ENCODE results near the gene NDUFS5.
"Not testable (repeated sequence)": the region's sequence is repeated elsewhere in the genome, so short reads cannot be mapped to it uniquely, and the experiment has no call there.

Gene NDUFS5

DNA sequence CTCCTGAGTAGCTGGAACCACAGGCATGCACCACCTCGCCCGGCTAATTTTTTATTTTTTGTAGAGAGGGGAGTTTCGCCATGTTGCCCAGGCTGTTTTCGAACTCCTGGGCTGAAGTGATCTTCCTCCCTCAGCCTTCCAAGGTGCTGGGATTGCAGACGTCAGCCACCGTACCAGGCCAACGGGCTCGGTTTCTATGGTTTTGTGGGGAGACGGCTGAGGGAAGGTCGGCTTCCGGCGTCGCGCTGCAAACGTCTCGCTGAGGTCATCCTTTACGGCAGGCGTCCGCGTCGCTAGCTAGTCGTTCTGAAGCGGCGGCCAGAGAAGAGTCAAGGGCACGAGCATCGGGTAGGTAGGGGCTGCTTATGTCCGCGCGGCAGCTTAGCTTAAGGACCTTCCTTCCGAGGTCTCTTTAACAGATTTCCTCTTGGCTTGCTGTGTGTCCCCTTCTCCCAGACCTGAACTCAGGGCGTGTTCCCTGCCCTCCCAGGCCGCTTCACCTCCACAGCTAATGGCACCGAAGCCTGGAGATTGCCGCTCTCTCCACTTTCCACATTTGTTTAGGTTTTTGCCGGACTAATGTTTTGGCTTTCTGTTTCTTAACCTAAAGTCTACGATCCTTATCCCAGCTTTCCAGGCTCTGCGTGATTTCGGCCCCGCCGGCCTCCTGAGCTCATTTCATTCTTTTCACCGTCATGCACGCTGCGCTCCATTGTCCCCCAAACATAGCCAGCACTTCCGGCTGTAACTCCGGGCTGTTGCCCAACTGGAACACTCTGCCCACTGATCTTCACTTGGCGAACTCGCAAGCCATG, at the start of gene NDUFS5:
Gene NDUFS5 (plus strand): TSS at position 300 of the 815 bp plus-strand sequence. CDS start 2,375 bp downstream, outside the sequence.
- no peaks in the 10 kb centered on the region for H3K9me3 ChIP-seq (ENCODE audit: insufficient read depth, low read depth, low read length)
- peak within 1 kb of the TSS; percentile 93 for H3K27ac ChIP-seq (ENCODE audit: low read length)
- peak within 1 kb of the TSS; percentile 100 for H3K4me3 ChIP-seq (ENCODE audit: low read length)
- no peaks in the 10 kb centered on the region for H3K27me3 ChIP-seq (ENCODE audit: insufficient read depth, low read length)
- H3K36me3 ChIP-seq (ENCODE audit: insufficient read depth, low read depth, low read length), result peaks cover 30% of the 10 kb centered on the region
- no peaks in the 10 kb centered on the region for H3K4me1 ChIP-seq (ENCODE audit: insufficient read depth, low read length)
- H3K9ac ChIP-seq (ENCODE audit: low read depth, low read length), result peak within 1 kb of the TSS; percentile 99

DNA sequence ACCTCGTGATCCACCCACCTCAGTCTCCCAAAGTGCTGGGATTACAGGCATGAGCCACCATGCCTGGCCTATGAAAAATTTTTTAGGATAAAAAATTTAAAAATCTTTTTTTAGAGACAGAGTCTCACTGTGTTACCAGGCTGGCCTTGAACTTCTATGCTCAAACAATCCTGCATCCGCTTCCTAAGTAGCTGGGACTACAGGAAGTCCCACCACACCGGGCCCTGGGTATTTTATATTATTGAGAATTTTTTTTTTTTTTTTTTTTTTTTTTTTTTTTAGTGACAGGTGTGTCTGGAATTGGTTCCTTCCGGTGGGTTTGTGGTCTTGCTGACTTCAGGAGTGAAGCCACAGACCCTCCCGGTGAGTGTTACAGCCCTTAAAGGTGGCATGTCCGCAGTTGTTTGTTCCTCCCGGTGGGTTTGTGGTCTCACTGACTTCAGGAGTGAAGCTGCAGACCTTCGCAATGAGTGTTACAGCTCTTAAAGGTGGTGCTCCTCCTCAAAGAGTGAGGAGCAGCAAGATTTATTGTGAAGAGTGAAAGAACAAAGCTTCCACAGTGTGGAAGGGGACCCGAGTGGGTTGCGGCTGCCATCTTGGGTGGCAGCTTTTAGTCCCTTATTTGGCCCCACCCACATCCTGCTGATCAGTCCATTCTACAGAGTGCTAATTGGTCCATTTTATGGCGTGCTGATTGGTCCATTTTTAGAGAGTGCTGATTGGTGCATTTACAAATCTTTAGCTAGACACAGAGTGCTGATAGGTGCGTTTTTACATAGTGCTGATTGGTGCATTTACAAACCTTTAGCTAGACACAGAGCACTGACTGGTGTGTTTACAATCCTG, 48.5 kb upstream of the NDUFS5 start:
- H3K4me1 ChIP-seq (ENCODE audit: insufficient read depth, low read length); H3K9ac ChIP-seq (ENCODE audit: low read depth, low read length); H3K4me3 ChIP-seq (ENCODE audit: low read length); H3K36me3 ChIP-seq (ENCODE audit: insufficient read depth, low read depth, low read length); H3K27ac ChIP-seq (ENCODE audit: low read length); H3K27me3 ChIP-seq (ENCODE audit: insufficient read depth, low read length); H3K9me3 ChIP-seq (ENCODE audit: insufficient read depth, low read depth, low read length): not testable (repeated sequence)

DNA sequence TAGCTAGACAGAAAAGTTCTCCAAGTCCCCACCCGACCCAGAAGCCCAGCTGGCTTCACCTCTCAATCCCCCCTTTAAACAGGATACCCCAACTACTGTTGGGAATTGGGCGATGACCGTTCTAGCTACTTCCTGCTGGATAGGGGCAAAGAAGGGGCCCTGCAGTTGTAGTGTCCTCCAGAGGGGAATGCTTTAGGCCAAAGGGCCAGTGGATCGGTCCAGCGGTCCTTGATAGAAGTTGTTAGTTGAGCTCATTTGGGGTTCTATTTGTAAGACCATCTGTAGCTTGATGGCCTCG, 48.0 kb upstream of the NDUFS5 start:
- H3K4me1 ChIP-seq (ENCODE audit: insufficient read depth, low read length); H3K36me3 ChIP-seq (ENCODE audit: insufficient read depth, low read depth, low read length); H3K4me3 ChIP-seq (ENCODE audit: low read length); H3K27me3 ChIP-seq (ENCODE audit: insufficient read depth, low read length); H3K9ac ChIP-seq (ENCODE audit: low read depth, low read length); H3K27ac ChIP-seq (ENCODE audit: low read length); H3K9me3 ChIP-seq (ENCODE audit: insufficient read depth, low read depth, low read length): not testable (repeated sequence)

DNA sequence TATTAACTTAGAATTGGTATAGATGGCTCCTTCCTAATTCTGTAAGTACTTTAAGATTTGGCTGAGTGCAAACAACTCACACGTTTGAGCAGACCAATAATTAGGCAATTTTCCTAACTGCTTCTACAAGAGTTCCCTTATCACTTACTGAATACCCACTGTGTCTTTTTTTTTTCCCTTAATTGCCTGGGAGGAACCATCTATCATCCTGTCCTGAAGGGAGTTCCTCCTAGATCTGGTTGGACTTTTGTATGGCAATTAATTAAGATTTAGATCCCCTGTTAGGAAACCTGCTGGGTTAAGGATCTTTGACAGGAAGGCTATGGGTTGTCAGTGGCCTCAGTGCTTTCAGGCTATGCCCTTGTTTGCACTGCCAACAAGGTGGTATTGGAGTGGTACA, 46.8 kb upstream of the NDUFS5 start:
- H3K4me3 ChIP-seq (ENCODE audit: low read length); H3K27me3 ChIP-seq (ENCODE audit: insufficient read depth, low read length); H3K27ac ChIP-seq (ENCODE audit: low read length); H3K9ac ChIP-seq (ENCODE audit: low read depth, low read length); H3K36me3 ChIP-seq (ENCODE audit: insufficient read depth, low read depth, low read length); H3K4me1 ChIP-seq (ENCODE audit: insufficient read depth, low read length); H3K9me3 ChIP-seq (ENCODE audit: insufficient read depth, low read depth, low read length): not testable (repeated sequence)

DNA sequence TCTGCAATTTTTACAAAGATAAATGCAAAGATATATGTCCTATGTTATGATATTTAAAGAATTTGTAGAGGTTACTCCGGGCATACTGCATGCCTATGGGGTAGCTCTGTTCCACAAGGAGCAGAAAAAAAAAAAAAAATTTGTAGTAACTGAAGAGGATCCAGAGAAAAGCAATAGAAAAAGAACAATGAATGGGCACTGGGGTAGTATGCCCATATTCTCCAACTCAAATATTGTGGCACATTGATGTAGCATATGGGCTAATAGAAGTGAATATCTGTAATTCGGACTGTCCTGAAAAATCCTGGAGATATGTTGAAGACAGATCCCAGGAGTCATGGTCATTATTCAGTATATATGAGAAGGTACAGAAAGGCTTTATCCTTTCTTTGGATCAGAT, 36.2 kb upstream of the NDUFS5 start:
- Histone ChIP-seq H3K9me3 (ENCODE audit: insufficient read depth, low read depth, low read length) (no peaks in the 10 kb centered on the region), H3K27me3 (ENCODE audit: insufficient read depth, low read length) (no peaks in the 10 kb centered on the region), H3K4me3 (ENCODE audit: low read length) (peak overlapping the region; percentile 70; the same call in 1 of the 2 replicates), H3K27ac (ENCODE audit: low read length) (peak overlapping the region; percentile 52), H3K4me1 (ENCODE audit: insufficient read depth, low read length) (peaks cover 34% of the 10 kb centered on the region), H3K9ac (ENCODE audit: low read depth, low read length) (peak overlapping the region; percentile 40; the same call in 1 of the 2 replicates), H3K36me3 (ENCODE audit: insufficient read depth, low read depth, low read length) (peaks cover 30% of the 10 kb centered on the region)

DNA sequence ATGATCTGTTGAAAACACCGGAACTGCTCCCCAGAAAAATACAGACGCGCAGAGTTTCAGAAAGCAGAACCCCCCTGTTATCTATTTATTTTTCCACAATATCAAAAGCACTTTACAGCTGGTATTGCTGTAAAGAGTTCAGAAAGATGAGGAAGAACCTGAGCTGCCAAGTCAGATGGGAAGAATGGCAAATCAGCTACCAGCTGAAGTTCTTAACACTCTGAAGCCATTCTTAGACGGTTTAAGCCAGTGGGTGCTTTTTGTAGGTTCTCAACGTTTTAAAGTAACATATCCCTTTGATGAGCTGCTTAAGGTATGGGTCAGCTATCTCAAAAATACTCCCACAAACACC, 35.8 kb upstream of the NDUFS5 start:
- Histone ChIP-seq H3K9ac (ENCODE audit: low read depth, low read length) (peak overlapping the region; percentile 40; the same call in 1 of the 2 replicates), H3K9me3 (ENCODE audit: insufficient read depth, low read depth, low read length) (no peaks in the 10 kb centered on the region), H3K36me3 (ENCODE audit: insufficient read depth, low read depth, low read length) (peaks cover 33% of the 10 kb centered on the region), H3K4me1 (ENCODE audit: insufficient read depth, low read length) (peaks cover 36% of the 10 kb centered on the region), H3K4me3 (ENCODE audit: low read length) (peak overlapping the region; percentile 70), H3K27ac (ENCODE audit: low read length) (peak overlapping the region; percentile 52), H3K27me3 (ENCODE audit: insufficient read depth, low read length) (no peaks in the 10 kb centered on the region)

DNA sequence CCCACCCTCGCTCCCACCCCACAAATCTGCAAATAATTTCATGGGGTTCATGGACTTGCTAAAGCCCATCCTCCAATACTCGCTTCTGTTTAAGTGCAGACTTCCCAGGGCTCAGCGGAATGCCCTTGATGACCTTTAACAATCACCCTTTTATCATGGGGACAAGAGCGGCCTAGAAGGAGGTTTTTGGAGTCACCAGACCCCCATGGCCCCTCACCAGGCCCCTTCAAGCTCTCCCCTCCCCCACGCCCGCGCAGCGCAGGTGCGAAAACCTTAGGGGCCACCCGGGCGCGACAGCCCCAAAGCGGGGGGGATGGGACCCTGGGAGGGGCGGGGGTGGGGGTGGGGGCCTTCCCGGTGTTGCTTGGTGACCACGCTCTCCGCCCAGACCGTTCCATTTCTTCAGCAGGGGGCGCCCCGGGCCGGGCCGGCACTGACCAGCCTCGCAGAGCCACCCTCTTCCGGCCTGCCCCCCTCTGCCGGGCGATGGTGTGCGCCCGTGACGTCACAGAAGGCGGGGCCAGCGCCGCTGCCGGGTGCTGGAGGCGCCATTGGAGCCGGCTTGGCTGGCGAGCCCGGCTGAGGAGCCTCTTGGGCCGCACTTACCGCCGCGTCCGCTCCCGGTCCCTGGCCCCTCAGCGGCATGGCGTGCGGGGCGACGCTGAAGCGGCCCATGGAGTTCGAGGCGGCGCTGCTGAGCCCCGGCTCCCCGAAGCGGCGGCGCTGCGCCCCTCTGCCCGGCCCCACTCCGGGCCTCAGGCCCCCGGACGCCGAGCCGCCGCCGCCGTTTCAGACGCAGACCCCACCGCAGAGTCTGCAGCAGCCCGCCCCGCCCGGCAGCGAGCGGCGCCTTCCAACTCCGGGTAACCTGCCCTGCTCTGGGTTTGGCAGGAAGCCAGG, 35.2 kb upstream of the NDUFS5 start, which contains the start of gene AKIRIN1:
Gene AKIRIN1 (plus strand): TSS at position 539 of the 900 bp plus-strand sequence. CDS start 105 bp downstream, at position 644.
- Histone ChIP-seq H3K27me3 (ENCODE audit: insufficient read depth, low read length) (no peaks in the 10 kb centered on the region), H3K9ac (ENCODE audit: low read depth, low read length) (peak within 1 kb of the TSS; percentile 97), H3K4me1 (ENCODE audit: insufficient read depth, low read length) (peaks cover 29% of the 10 kb centered on the region), H3K27ac (ENCODE audit: low read length) (peak within 1 kb of the TSS; percentile 71), H3K36me3 (ENCODE audit: insufficient read depth, low read depth, low read length) (peaks cover 40% of the 10 kb centered on the region), H3K4me3 (ENCODE audit: low read length) (peak within 1 kb of the TSS; percentile 100), H3K9me3 (ENCODE audit: insufficient read depth, low read depth, low read length) (no peaks in the 10 kb centered on the region)

DNA sequence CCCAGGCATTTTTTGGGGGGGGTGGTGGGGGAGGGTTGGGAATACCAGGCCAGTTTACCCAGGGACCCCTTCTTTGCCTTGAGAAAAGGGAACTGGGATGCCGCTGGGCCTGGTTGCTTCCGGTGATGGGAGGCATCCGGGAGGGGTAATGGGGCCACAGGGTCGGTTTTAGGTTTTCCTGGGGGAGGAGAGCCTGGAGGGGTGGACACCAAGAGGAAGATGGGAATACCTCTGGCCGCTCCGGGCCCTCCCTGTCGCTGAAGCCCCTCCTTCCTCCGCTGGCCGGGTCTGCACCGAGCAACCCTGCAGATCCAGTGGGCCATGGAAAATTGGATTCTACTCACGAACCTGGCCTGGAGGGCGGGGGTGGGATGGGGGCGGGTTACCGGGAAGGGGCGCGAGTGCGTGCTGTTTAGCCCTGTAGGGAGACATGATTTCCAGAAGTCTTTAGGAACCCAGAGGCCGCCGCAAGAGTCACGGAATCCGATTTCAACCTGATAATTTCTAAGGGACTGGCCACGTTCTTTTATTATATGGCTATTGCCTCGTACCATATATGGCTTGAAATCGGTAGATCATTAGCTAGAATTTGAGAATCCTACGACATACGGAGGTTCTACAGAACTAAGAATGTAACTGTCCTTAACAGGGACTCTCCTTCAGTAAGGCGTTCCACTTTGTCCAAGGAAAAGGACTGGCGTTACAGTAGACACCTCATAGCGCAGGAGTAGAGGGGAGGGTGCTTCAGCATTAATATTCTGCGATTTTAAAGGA, 34.3 kb upstream of the NDUFS5 start:
- H3K4me1 ChIP-seq (ENCODE audit: insufficient read depth, low read length), result peaks cover 24% of the 10 kb centered on the region
- H3K9ac ChIP-seq (ENCODE audit: low read depth, low read length), result peak overlapping the region; percentile 97
- H3K27me3 ChIP-seq (ENCODE audit: insufficient read depth, low read length), result no peaks in the 10 kb centered on the region
- peak overlapping the region; percentile 71 for H3K27ac ChIP-seq (ENCODE audit: low read length)
- H3K36me3 ChIP-seq (ENCODE audit: insufficient read depth, low read depth, low read length), result peaks cover 48% of the 10 kb centered on the region
- peak overlapping the region; percentile 100 for H3K4me3 ChIP-seq (ENCODE audit: low read length)
- H3K9me3 ChIP-seq (ENCODE audit: insufficient read depth, low read depth, low read length), result no peaks in the 10 kb centered on the region

DNA sequence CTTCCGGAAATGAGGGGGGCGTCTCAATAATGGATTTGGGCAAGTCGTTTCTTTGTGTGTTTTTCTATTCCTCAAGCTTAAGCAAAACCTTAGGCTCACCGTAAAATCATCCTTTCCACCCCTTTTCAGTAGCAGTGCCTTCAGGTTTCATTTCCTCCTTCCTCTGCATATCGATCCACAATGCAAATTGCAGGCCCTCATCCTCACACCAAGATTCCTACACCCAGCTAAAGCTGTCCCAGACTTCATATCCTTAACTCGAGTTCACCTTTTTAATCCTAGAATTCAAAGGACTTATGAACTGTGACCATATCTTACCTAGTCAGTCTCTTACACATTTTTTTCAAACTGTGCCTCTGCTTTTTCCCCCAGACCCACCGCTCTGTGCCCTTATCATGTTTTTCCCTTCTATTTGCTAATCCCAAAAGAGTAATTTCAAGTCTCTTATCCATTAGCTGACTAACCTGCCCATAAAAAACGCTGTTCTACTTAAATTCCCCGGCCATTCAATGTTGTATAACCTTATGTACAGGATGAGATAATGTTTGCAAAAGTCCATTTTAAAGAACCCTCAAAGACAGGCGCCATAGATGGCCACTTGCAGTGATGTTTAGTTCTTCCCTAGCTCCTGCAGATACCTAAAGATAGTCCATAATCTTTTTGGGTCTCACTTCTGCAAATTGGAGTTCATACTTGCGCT, 33.6 kb upstream of the NDUFS5 start:
- H3K9ac ChIP-seq (ENCODE audit: low read depth, low read length), result peak overlapping the region; percentile 97
- H3K27ac ChIP-seq (ENCODE audit: low read length), result peak overlapping the region; percentile 9
- H3K27me3 ChIP-seq (ENCODE audit: insufficient read depth, low read length), result no peaks in the 10 kb centered on the region
- H3K4me3 ChIP-seq (ENCODE audit: low read length), result peak overlapping the region; percentile 100
- H3K36me3 ChIP-seq (ENCODE audit: insufficient read depth, low read depth, low read length), result peaks cover 55% of the 10 kb centered on the region
- peaks cover 31% of the 10 kb centered on the region for H3K4me1 ChIP-seq (ENCODE audit: insufficient read depth, low read length)
- no peaks in the 10 kb centered on the region for H3K9me3 ChIP-seq (ENCODE audit: insufficient read depth, low read depth, low read length)

DNA sequence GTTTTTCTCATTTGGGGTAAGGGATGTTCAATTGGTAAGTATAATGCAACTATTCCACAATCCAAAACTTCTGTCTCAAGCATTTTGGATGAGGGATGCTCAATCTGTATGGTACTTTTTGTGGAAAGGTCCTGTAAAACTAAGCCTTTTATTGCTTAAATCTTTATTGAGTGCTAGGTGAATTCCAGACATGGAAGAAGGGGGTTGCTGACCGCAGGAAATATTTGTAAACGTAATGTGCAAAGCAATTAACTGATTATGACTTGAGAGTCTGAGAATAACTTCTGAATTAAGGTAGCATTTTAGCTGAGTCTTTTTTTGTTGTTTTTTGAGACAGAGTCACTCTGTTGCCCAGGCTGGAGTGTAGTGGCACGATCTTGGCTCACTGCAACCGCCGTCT, 32.0 kb upstream of the NDUFS5 start:
- Histone ChIP-seq H3K27me3 (ENCODE audit: insufficient read depth, low read length) (no peaks in the 10 kb centered on the region), H3K4me3 (ENCODE audit: low read length) (peak overlapping the region; percentile 100; the same call in 1 of the 2 replicates), H3K4me1 (ENCODE audit: insufficient read depth, low read length) (peaks cover 35% of the 10 kb centered on the region), H3K27ac (ENCODE audit: low read length) (no peak overlapping the region), H3K9me3 (ENCODE audit: insufficient read depth, low read depth, low read length) (no peaks in the 10 kb centered on the region), H3K36me3 (ENCODE audit: insufficient read depth, low read depth, low read length) (peaks cover 72% of the 10 kb centered on the region), H3K9ac (ENCODE audit: low read depth, low read length) (no peak overlapping the region)

All from iPS-20b (cell line).